GM19328 (cell line): ENCODE measurements around the gene CC2D1A.

ENCODE experiments used
- ATAC-seq: cut with Tn5 transposase; IDR thresholded peaks from one replicate; pipeline ENCODE4 v1.9.1; 2021; ENCODE audit warnings: mild to moderate bottlenecking, moderate library complexity; ENCODE audit not compliant: unreplicated experiment

CC2D1A gene

GRCh38 chr19:13905634-13906520 is at the start of gene CC2D1A, which contains the start of gene BRME1:
Gene CC2D1A (plus strand): TSS chr19:13906201. CDS start chr19:13906442, 241 bp downstream.
Gene BRME1 (minus strand): TSS chr19:13906117. CDS start chr19:13904892, 1,225 bp downstream.
- ATAC-seq, result peak; percentile 83

- ATAC-seq, result no peak
Measured at GRCh38 chr19:13856497-13856896, 49.5 kb upstream of the CC2D1A start.

- no peak for ATAC-seq
Measured at GRCh38 chr19:13859361-13859880, 46.6 kb upstream of the CC2D1A start.

GRCh38 chr19:13860679-13861391 is 45.2 kb upstream of the CC2D1A start:
- ATAC-seq, result no peak

GRCh38 chr19:13861392-13861713 is 44.6 kb upstream of the CC2D1A start:
- no peak for ATAC-seq

GRCh38 chr19:13861714-13862531 is 44.1 kb upstream of the CC2D1A start:
- ATAC-seq, result peak; percentile 65

GRCh38 chr19:13864046-13864666 is 41.8 kb upstream of the CC2D1A start:
- ATAC-seq, result no peak

- no peak for ATAC-seq
Measured at GRCh38 chr19:13864667-13865570, 41.1 kb upstream of the CC2D1A start.

GRCh38 chr19:13865571-13866462 is 40.2 kb upstream of the CC2D1A start:
- no peak for ATAC-seq

- ATAC-seq, result no peak
Measured at GRCh38 chr19:13866463-13867046, 39.4 kb upstream of the CC2D1A start.

- ATAC-seq, result no peak
Measured at GRCh38 chr19:13868663-13869062, 37.3 kb upstream of the CC2D1A start.

- ATAC-seq, result no peak
Measured at GRCh38 chr19:13869281-13869680, 36.7 kb upstream of the CC2D1A start.

- no peak for ATAC-seq
Measured at GRCh38 chr19:13870873-13871272, 35.1 kb upstream of the CC2D1A start.

GRCh38 chr19:13872339-13872694 is 33.7 kb upstream of the CC2D1A start:
- no peak for ATAC-seq

- no peak for ATAC-seq
Measured at GRCh38 chr19:13872695-13873389, 33.2 kb upstream of the CC2D1A start.

GRCh38 chr19:13873834-13874515 is 32.0 kb upstream of the CC2D1A start:
- ATAC-seq, result no peak

GRCh38 chr19:13875824-13876223 is 30.2 kb upstream of the CC2D1A start:
- ATAC-seq, result no peak
